GM10266 (cell line): ENCODE measurements around the gene ANKRD13B.
"Not testable (repeated sequence)": the region's sequence is repeated elsewhere in the genome, so short reads cannot be mapped to it uniquely, and the experiment has no call there.

Experiments
- DNase-seq: peaks from one replicate; pipeline ENCODE4 v3.0.0; 2012; ENCODE audit errors: extremely low spot score
- CTCF ChIP-seq: IDR thresholded peaks from 2 replicates; pipeline ENCODE4 v1.5.1; 2012; ENCODE audit warnings: mild to moderate bottlenecking, low read depth; ENCODE audit not compliant: control insufficient read depth, insufficient read depth; ENCODE audit errors: missing control alignments

ANKRD13B gene

DNA sequence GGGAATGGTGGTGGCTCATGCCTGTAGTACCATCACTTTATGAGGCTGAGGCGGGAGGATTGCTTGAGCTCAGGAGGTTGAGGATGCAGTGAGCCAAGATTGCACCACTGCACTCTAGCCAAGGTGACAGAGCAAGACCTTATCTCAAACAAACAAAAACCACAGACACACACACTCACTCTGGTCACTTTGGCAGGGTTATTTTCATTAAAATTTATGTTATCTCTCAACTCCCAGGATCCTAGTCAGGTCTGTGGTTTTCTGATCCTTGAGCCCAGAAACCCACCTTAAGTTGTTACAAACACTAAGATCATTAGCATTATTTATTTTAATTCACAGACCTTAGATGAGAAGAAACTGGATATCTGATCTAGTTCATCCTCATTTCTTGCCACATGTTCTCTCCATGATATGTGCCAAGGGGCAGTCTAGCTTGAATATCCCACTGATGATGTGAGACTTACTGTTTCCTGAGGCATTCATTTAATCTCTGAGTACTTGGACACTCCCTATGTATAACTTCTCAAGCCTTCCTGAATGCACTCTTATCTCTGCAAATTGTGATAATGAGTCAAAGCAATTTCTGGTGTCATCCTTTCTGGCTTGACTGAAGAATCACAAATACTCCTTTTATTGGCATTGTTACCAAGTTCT is 35.7 kb upstream of the ANKRD13B start:
- no peak for DNase-seq
- no peak for TF ChIP-seq CTCF

- no peak for TF ChIP-seq CTCF
Measured at GRCh38 chr17:29557739-29558116, 35.2 kb upstream of the ANKRD13B start.

GRCh38 chr17:29558139-29558538 is 34.8 kb upstream of the ANKRD13B start:
- not testable (repeated sequence) for DNase-seq

More at GRCh38 chr17:29557739-29558116, 35.2 kb upstream of the ANKRD13B start:
- no peak for DNase-seq

- TF ChIP-seq CTCF = peak; percentile 12
- no peak for DNase-seq
Measured at GRCh38 chr17:29559640-29560039, 33.3 kb upstream of the ANKRD13B start.

- peak; percentile 28 for DNase-seq
- TF ChIP-seq CTCF = no peak
Measured at GRCh38 chr17:29560316-29560715, 32.6 kb upstream of the ANKRD13B start.

DNA sequence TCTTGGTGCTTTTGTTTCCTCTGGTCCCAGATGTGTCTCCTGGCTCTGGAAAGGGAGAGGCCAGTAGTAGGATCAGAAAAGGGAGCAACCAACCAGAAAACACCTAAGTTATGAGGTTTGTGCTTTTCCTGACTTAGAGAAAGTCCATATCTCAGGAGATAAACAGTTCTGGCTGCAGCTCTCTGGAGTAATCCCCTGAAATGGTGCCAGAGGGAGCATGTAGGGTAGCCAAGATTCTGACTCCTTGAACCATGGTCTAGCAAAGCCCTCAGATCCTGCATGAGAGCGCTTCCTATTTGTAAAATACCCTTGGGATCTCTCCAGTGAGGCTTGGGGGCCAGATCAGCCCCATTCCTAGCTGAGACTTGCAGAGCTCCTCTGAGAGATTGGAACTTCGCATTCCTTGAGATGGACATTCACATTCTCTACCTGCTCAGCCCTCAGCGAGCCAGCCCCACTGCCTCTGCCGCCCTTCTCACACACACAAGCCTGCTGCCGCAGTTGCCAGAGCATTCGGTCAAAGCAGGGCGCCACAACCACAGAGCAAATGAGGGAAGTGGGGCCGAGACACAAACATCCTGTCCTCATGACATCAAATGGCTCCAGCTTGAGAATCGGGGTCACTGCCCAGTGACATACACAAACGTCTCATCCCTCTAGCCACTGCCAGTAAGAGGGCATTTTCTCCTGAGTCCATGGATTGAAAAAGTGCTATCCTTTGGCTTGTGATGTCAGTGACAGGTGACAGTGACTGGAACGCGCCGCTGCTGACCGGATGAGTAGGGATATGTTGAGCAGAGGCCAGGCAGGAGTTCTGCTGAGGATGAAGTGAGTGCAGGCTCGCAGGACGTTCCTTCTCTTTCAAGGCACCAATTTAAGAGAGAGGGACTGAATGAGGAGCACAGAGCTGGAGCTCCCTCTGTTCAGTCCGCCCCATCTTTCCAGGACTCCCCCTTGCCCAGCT is 31.1 kb upstream of the ANKRD13B start:
- peak; percentile 7 for DNase-seq
- TF ChIP-seq CTCF = no peak

- no peak for TF ChIP-seq CTCF
Measured at GRCh38 chr17:29562615-29563014, 30.3 kb upstream of the ANKRD13B start.

More at GRCh38 chr17:29562615-29563014, 30.3 kb upstream of the ANKRD13B start:
- no peak for DNase-seq
